Endothelial cell of umbilical vein (primary cell): Measurements from ENCODE around the gene HCFC1R1. TPM values are rescaled to one million over a fixed set of nuclear protein-coding genes. Genes with fewer than 3 reads are reported as not detected.

Experiments
- BruUV-seq: library from RNA; stranded (reverse); fragments of 400-500 nt; replicated peaks from 2 replicates; lab custom pipeline; 2021; lab: Mats Ljungman, UMichigan
- CTCF ChIA-PET: fragments of 300-600, 350-600 bp; sonication (Branson Sonifier 250); formaldehyde crosslinking; loops from one replicate; lab custom pipeline; 2021; ENCODE audit warnings: antibody characterized with exemption, inconsistent platforms; lab: Charles Lee
- POLR2A ChIA-PET: fragments of 300-600, 350-600 bp; sonication (Branson Sonifier 250); formaldehyde crosslinking; loops from one replicate; lab custom pipeline; 2021; ENCODE audit warnings: antibody characterized with exemption, inconsistent platforms; lab: Charles Lee
- DNase-seq: peaks from one replicate; pipeline ENCODE4 v3.0.0-alpha.2; 2011; ENCODE audit warnings: low read depth, low spot score
- FAIRE-seq: peaks from 2 replicates; lab custom pipeline; 2011; peaks lifted over from hg19 to GRCh38; lab: Jason Lieb, UNC
- H2AFZ ChIP-seq: 2 replicates; pipeline ENCODE4 v1.6.0; 2012; ENCODE audit warnings: low read depth, low read length, control low read depth, inconsistent platforms
- H3K27ac ChIP-seq: 2 replicates; pipeline ENCODE4 v1.5.1; 2011; ENCODE audit warnings: low read depth, mild to moderate bottlenecking, control low read depth, low read length, moderate library complexity; ENCODE audit not compliant: insufficient read depth
- H3K27me3 ChIP-seq, 2 experiments: 2 replicates each; pipeline versions ENCODE4 v1.6.0 to v1.6.1; 2011; ENCODE audit warnings: low read length in 2 of 2, mixed read lengths in 1 of 2; ENCODE audit not compliant: control insufficient read depth in 2 of 2, insufficient read depth in 2 of 2
- H3K36me3 ChIP-seq, 2 experiments: 2 replicates in 1 of 2; 3 replicates in 1 of 2; pipeline ENCODE4 v1.5.1; 2011; ENCODE audit warnings: low read length in 2 of 2, mild to moderate bottlenecking in 1 of 2, moderate library complexity in 1 of 2; ENCODE audit not compliant: control insufficient read depth in 2 of 2, insufficient read depth in 2 of 2; ENCODE audit errors: extremely low read depth in 1 of 2
- H3K4me1 ChIP-seq: 3 replicates; pipeline ENCODE4 v1.5.1; 2011; ENCODE audit warnings: mild to moderate bottlenecking, low read length; ENCODE audit not compliant: control insufficient read depth, insufficient read depth; ENCODE audit errors: extremely low read depth
- H3K4me2 ChIP-seq: 2 replicates; pipeline ENCODE4 v1.6.1; 2011; ENCODE audit warnings: low read length, control low read depth, mixed read lengths; ENCODE audit not compliant: insufficient read depth
- H3K4me3 ChIP-seq, 3 experiments: fragments of 200-600 bp in 1 of 3; sonication (generic), shearing (Covaris generic) in 1 of 3; replicated peaks in 1 of 3; 2 replicates each; pipeline ENCODE4 v1.5.1; 2011 to 2016; ENCODE audit warnings: control low read depth in 3 of 3, low read length in 3 of 3, mild to moderate bottlenecking in 2 of 3, inconsistent platforms in 1 of 3, low read depth in 1 of 3, moderate library complexity in 1 of 3; ENCODE audit not compliant: insufficient read depth in 1 of 3
- H3K79me2 ChIP-seq: 2 replicates; pipeline ENCODE4 v1.6.0; 2012; ENCODE audit warnings: low read length, inconsistent platforms; ENCODE audit not compliant: control insufficient read depth, insufficient read depth
- H3K9ac ChIP-seq: replicated peaks from 2 replicates; pipeline ENCODE3; 2011; ENCODE audit warnings: low read length, control low read depth; ENCODE audit not compliant: insufficient read depth; ENCODE audit errors: extremely low read depth
- H3K9me1 ChIP-seq: replicated peaks from 3 replicates; pipeline ENCODE4 v1.6.0; 2011; ENCODE audit warnings: mild to moderate bottlenecking, low read length; ENCODE audit not compliant: control insufficient read depth, insufficient read depth; ENCODE audit errors: extremely low read depth
- H3K9me3 ChIP-seq: replicated peaks from 2 replicates; pipeline ENCODE4 v1.5.1; 2012; ENCODE audit warnings: low read length, inconsistent platforms; ENCODE audit not compliant: control insufficient read depth, insufficient read depth
- H4K20me1 ChIP-seq: replicated peaks from 2 replicates; pipeline ENCODE3; 2011; ENCODE audit warnings: mild to moderate bottlenecking, low read length; ENCODE audit not compliant: control insufficient read depth, insufficient read depth; ENCODE audit errors: extremely low read depth
- GATA2 ChIP-seq: IDR thresholded peaks from 2 replicates; pipeline ENCODE4 v1.7.0; 2011; ENCODE audit warnings: low read depth, mild to moderate bottlenecking, moderate library complexity, mixed read lengths, low read length; ENCODE audit not compliant: insufficient read length, insufficient read depth
- POLR2AphosphoS5 ChIP-seq: IDR thresholded peaks from 2 replicates; pipeline ENCODE4 v1.6.1; 2012; ENCODE audit warnings: low read depth, mild to moderate bottlenecking, control low read depth, low read length, moderate library complexity; ENCODE audit not compliant: insufficient read depth
- dilution Hi-C: fragments of 300-500 bp; cut with MboI; formaldehyde crosslinking; loops from one replicate; pipeline ENCODE4 v1.15.0; 2019; ENCODE audit warnings: low sequenced_read_pairs; ENCODE audit not compliant: extremely low pct_ligation_motif_present
- intact Hi-C: fragments of 100-400 bp; cut with micrococcal nuclease; formaldehyde crosslinking; loops from one replicate; pipeline ENCODE4 v1.10.0; 2022
- polyA plus RNA-seq, 4 experiments: library from polyadenylated mRNA; depleted of rRNA in 3 of 4; stranded (reverse) in 3 of 4; unstranded in 1 of 4; fragments of >200 nt; gene quantifications; 2 replicates each; pipeline versions ENCODE4 v1.2.1 to v1.2.3, GENCODE V29; 2011 to 2012; ENCODE audit warnings: missing spikeins in 1 of 4
- total RNA-seq: library from RNA; stranded (reverse); gene quantifications from 2 replicates; pipeline ENCODE4 v1.2.3, GENCODE V29; 2021
- TF ChIP-seq, protein P1 (sequence below): IDR thresholded peaks from 2 replicates; pipeline ENCODE4 v1.6.1; 2011; ENCODE audit not compliant: insufficient read depth, insufficient read length

HCFC1R1 gene
- total and polyA plus RNA-seq, 2 donors (not counting 3 experiments of a cell fraction or from before 2014, with no cell fraction given) = 28.7 to 49.3 TPM

DNA sequence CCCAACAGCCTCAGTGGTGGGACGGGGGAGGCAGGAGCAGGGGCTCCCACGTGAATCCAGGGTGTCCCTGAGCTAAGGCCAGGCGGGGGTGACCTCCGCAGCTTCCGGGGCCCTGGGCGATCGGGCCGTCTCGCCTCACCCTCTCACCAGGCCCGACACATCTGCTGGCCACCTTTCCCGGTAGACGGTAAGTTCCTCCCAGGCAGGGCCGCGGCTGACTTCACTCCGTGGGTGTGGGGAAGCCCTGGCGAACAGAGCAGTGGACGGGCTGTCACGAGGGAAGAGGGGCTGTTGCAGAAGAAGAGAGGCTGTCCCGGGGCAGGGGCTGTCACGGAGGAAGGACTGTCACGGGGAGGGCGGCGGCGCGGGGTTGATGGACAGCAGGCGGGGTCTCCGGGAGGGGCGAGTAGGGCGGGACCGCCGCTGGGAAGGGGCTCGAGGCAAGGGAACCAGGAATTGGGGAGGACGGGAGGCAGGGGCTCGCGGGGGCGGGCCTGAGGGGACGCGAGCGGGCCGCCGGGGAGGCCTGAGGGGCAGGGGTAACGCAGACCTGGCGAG is 44.0 kb downstream of the HCFC1R1 start:
- CTCF ChIA-PET = interaction anchor here (1.6 to 2.8 kb wide), 2 partner anchors 52 kb away, joined by 4 to 8 read pairs; no protein-coding TSS in a partner anchor

DNA sequence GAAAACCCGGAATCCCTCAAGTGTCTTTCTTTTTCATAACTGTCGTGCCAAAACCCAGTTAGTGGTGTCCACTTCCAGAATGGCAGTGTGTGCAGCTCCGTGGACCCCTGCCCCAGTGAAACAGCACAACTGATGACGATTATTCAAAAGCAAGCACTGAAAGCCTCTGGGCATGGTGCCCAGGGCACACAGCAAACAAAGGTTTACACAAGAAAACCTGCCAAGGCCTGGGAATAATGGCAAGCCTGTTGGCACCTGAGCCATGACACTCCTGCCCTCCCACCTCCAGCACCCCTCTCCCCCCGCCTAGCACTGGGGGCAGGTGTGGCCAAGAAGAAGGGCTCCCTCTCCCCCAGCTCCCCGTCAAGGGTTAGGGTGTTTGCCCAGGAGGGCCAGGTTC is 46.3 kb downstream of the HCFC1R1 start:
- dilution Hi-C loops (no loop called here), intact Hi-C loops (no loop called here)
- POLR2A ChIA-PET = no interaction called here
- Histone ChIP-seq H3K9me1 (no peaks in the 10 kb centered on the region), H3K9me3 (no peaks in the 10 kb centered on the region), H4K20me1 (no peaks in the 10 kb centered on the region), H3K36me3 (peaks cover 0 to 2% of the 10 kb centered on the region in 2 experiments), H3K4me3 (no peak overlapping the region), H3K4me2 (no peak overlapping the region), H2AFZ (no peak overlapping the region), H3K27ac (no peak overlapping the region), H3K27me3 (no peaks in the 10 kb centered on the region), H3K9ac (no peak overlapping the region), H3K4me1 (peaks cover 10% of the 10 kb centered on the region), H3K79me2 (peaks cover 5% of the 10 kb centered on the region)
- FAIRE-seq (no peak), DNase-seq (no peak)
- no TSS peak for BruUV-seq
- TF ChIP-seq POLR2AphosphoS5 = no peak
- CTCF ChIA-PET = interaction anchor here (1.0 kb wide), 1 partner anchor 50 kb away, joined by 3 read pairs; no protein-coding TSS in a partner anchor

More for the DNA sequence above, 44.0 kb downstream of the HCFC1R1 start:
- Histone ChIP-seq H3K4me3 (peak overlapping the region; percentile 53 to 74 (median 55)), H3K4me2 (peak overlapping the region; percentile 68), H3K9me1 (no peaks in the 10 kb centered on the region), H2AFZ (peak overlapping the region; percentile 86), H3K36me3 (peaks cover 0 to 2% of the 10 kb centered on the region in 2 experiments), H3K4me1 (peaks cover 10% of the 10 kb centered on the region), H4K20me1 (no peaks in the 10 kb centered on the region), H3K9me3 (no peaks in the 10 kb centered on the region), H3K9ac (peak overlapping the region; percentile 79), H3K27me3 (no peaks in the 10 kb centered on the region), H3K27ac (no peak overlapping the region), H3K79me2 (peaks cover 5% of the 10 kb centered on the region)
- BruUV-seq = TSS peak; percentile 48
- TF ChIP-seq, protein P1, sequence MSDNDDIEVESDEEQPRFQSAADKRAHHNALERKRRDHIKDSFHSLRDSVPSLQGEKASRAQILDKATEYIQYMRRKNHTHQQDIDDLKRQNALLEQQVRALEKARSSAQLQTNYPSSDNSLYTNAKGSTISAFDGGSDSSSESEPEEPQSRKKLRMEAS = no peak
- no peak for TF ChIP-seq GATA2
- POLR2A ChIA-PET = interaction anchor here (1.5 kb wide), 1 partner anchor 8 kb away, joined by 3 read pairs; no protein-coding TSS in a partner anchor
- DNase-seq = no peak
- no peak for FAIRE-seq
- intact Hi-C loops = loop anchor here (1.0 kb wide), 1 partner anchor 10 kb away; the partner anchor contains the start of gene PAQR4
- dilution Hi-C loops = no loop called here
